ENCODE measurements around the gene PDIA4.
"Not testable (repeated sequence)": the region's sequence is repeated elsewhere in the genome, so short reads cannot be mapped to it uniquely, and the experiment has no call there.

Gene PDIA4

GRCh38 chr7:149053885-149054284 lies 25.6 kb upstream of the PDIA4 start:
- Mint-ChIP-seq H3K36me3 (ENCODE audit: low read depth) (no peaks in the 10 kb centered on the region), H3K9me3 (no peaks in the 10 kb centered on the region), H3K27ac (no peak overlapping the region), H3K4me3 (no peak overlapping the region), H3K27me3 (no peaks in the 10 kb centered on the region), H3K4me1 (ENCODE audit: low read depth) (no peaks in the 10 kb centered on the region)
- no peak for DNase-seq

DNA sequence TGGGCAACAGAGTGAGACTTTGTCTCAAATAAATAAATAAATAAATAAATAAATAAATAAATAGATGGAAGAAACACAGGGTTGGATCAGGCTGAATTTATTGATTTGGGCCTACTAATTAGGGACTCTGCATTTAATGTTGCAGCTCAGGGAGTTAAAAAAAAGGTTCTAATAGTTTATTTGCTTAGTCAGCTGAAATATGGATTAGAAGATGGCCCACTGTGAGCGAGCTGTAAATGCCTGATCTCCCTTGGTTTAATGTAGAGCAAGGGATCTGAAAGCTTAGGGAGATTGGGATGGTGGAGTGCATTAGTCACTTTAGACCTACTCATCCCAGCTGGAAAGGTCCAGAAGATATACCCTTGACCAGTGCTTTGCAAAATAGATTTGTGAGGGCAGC lies 25.1 kb upstream of the PDIA4 start:
- Mint-ChIP-seq H3K27ac (no peak overlapping the region), H3K36me3 (ENCODE audit: low read depth) (no peaks in the 10 kb centered on the region), H3K9me3 (no peaks in the 10 kb centered on the region), H3K4me3 (no peak overlapping the region), H3K27me3 (no peaks in the 10 kb centered on the region), H3K4me1 (ENCODE audit: low read depth) (no peaks in the 10 kb centered on the region)
- no peak for DNase-seq

GRCh38 chr7:149050941-149051340 lies 22.6 kb upstream of the PDIA4 start:
- DNase-seq, result no peak
- Mint-ChIP-seq H3K27me3 (no peaks in the 10 kb centered on the region), H3K9me3 (no peaks in the 10 kb centered on the region), H3K27ac (no peak overlapping the region), H3K36me3 (ENCODE audit: low read depth) (no peaks in the 10 kb centered on the region), H3K4me1 (ENCODE audit: low read depth) (no peaks in the 10 kb centered on the region), H3K4me3 (no peak overlapping the region)

DNA sequence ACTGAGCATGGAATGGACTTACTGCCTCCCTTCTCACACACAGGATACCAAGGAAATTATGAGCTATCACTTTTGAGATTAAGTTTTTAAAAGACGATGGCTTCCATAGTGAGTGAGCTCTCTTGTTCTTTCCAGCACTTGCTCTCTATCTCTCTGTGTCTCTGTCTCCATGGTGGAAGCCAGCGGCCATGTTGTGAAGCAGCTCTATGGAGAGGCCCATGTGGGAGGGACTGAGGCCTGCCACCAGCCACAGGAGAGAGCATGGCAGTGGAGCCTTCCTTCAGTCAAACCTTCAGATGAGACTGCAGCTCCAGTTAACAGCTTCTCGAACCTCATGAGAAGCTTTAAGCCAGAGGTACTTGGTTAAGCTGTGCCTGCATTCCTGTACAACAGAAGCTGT lies 20.5 kb upstream of the PDIA4 start:
- no peak for DNase-seq
- H3K27ac Mint-ChIP-seq, result no peak overlapping the region
- no peaks in the 10 kb centered on the region for H3K36me3 Mint-ChIP-seq (ENCODE audit: low read depth)
- H3K4me1 Mint-ChIP-seq (ENCODE audit: low read depth), result peaks cover 2% of the 10 kb centered on the region
- no peak overlapping the region for H3K4me3 Mint-ChIP-seq
- no peaks in the 10 kb centered on the region for H3K9me3 Mint-ChIP-seq
- no peaks in the 10 kb centered on the region for H3K27me3 Mint-ChIP-seq

DNA sequence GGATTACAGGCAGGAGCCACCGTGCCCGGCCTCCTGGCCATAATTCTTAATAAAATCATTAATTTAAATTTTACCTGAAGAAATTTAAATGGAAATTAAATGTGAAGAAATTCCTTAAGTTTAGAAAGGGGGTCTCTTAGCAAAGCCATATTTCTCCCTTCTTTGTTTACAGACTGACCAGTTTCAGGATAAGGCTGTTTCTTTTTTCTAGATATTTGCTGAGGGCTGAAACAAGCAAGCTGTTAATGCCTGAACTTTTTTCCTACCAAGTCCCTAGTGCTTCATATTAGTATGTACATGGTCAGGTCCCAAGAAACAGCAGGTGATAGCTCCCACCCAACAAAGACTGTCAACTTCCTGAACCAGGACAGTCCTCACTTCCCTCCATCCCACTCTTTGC lies 18.1 kb upstream of the PDIA4 start:
- Mint-ChIP-seq H3K4me3 (no peak overlapping the region), H3K36me3 (ENCODE audit: low read depth) (no peaks in the 10 kb centered on the region), H3K9me3 (no peaks in the 10 kb centered on the region), H3K27ac (no peak overlapping the region), H3K4me1 (ENCODE audit: low read depth) (peaks cover 2% of the 10 kb centered on the region), H3K27me3 (no peaks in the 10 kb centered on the region)
- DNase-seq, result no peak

DNA sequence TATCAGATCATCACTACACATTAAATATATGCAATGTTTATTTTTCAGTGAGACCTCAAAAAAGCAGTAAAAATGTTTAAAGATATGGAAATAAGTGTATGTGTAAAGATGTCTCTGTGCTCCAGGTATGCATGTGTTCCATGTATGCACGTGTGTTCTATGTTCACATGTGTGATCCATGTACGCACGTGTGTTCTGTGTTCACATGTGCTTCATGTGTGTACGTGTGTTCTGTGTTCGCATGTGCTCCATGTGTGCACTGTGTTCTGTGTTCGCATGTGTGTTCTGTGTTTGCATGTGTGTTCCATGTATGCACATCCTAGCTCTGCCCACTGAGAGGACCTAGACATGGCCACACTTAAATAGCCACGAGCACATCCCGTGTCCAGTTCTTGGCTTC lies 15.6 kb upstream of the PDIA4 start:
- H3K9me3 Mint-ChIP-seq, result no peaks in the 10 kb centered on the region
- peaks cover 2% of the 10 kb centered on the region for H3K4me1 Mint-ChIP-seq (ENCODE audit: low read depth)
- H3K36me3 Mint-ChIP-seq (ENCODE audit: low read depth), result no peaks in the 10 kb centered on the region
- no peak overlapping the region for H3K4me3 Mint-ChIP-seq
- H3K27ac Mint-ChIP-seq, result no peak overlapping the region
- H3K27me3 Mint-ChIP-seq, result no peaks in the 10 kb centered on the region
- no peak for DNase-seq

GRCh38 chr7:149041350-149041749 lies 13.0 kb upstream of the PDIA4 start:
- H3K4me3 Mint-ChIP-seq, result no peak overlapping the region
- peaks cover 8% of the 10 kb centered on the region for H3K4me1 Mint-ChIP-seq (ENCODE audit: low read depth)
- peaks cover 2% of the 10 kb centered on the region for H3K27me3 Mint-ChIP-seq
- H3K36me3 Mint-ChIP-seq (ENCODE audit: low read depth), result no peaks in the 10 kb centered on the region
- H3K27ac Mint-ChIP-seq, result no peak overlapping the region
- peaks cover 5% of the 10 kb centered on the region for H3K9me3 Mint-ChIP-seq
- no peak for DNase-seq

- not testable (repeated sequence) for H3K9me3 Mint-ChIP-seq; H3K27ac Mint-ChIP-seq; H3K4me3 Mint-ChIP-seq; DNase-seq; H3K4me1 Mint-ChIP-seq (ENCODE audit: low read depth); H3K36me3 Mint-ChIP-seq (ENCODE audit: low read depth); H3K27me3 Mint-ChIP-seq
Measured at GRCh38 chr7:149038641-149039040, 10.3 kb upstream of the PDIA4 start.

- DNase-seq, result no peak
- H3K27me3 Mint-ChIP-seq, result peaks cover 2% of the 10 kb centered on the region
- H3K27ac Mint-ChIP-seq, result no peak overlapping the region
- H3K36me3 Mint-ChIP-seq (ENCODE audit: low read depth), result no peaks in the 10 kb centered on the region
- peaks cover 6% of the 10 kb centered on the region for H3K4me1 Mint-ChIP-seq (ENCODE audit: low read depth)
- no peak overlapping the region for H3K4me3 Mint-ChIP-seq
- H3K9me3 Mint-ChIP-seq, result peaks cover 8% of the 10 kb centered on the region
Measured at GRCh38 chr7:149036676-149037075, 8.4 kb upstream of the PDIA4 start.

GRCh38 chr7:149031353-149031910 lies 3.1 kb upstream of the PDIA4 start:
- DNase-seq, result no peak
- peaks cover 20% of the 10 kb centered on the region for H3K36me3 Mint-ChIP-seq (ENCODE audit: low read depth)
- peaks cover 17% of the 10 kb centered on the region for H3K4me1 Mint-ChIP-seq (ENCODE audit: low read depth)
- no peak overlapping the region for H3K27ac Mint-ChIP-seq
- peaks cover 3% of the 10 kb centered on the region for H3K9me3 Mint-ChIP-seq
- no peak overlapping the region for H3K4me3 Mint-ChIP-seq
- no peaks in the 10 kb centered on the region for H3K27me3 Mint-ChIP-seq

GRCh38 chr7:149030439-149030838 lies 2.1 kb upstream of the PDIA4 start:
- Mint-ChIP-seq H3K4me1 (ENCODE audit: low read depth) (peaks cover 27% of the 10 kb centered on the region), H3K36me3 (ENCODE audit: low read depth) (peaks cover 29% of the 10 kb centered on the region)
- not testable (repeated sequence) for H3K27me3 Mint-ChIP-seq, H3K27ac Mint-ChIP-seq, H3K9me3 Mint-ChIP-seq, H3K4me3 Mint-ChIP-seq, DNase-seq

GRCh38 chr7:149027611-149028345 lies 527 bp downstream of the PDIA4 start:
- peaks cover 51% of the 10 kb centered on the region for H3K36me3 Mint-ChIP-seq (ENCODE audit: low read depth)
- peak overlapping the region; percentile 98 for H3K4me3 Mint-ChIP-seq
- no peaks in the 10 kb centered on the region for H3K27me3 Mint-ChIP-seq
- H3K9me3 Mint-ChIP-seq, result no peaks in the 10 kb centered on the region
- no peak for DNase-seq
- peak overlapping the region; percentile 95 for H3K27ac Mint-ChIP-seq
- H3K4me1 Mint-ChIP-seq (ENCODE audit: low read depth), result peaks cover 47% of the 10 kb centered on the region

DNA sequence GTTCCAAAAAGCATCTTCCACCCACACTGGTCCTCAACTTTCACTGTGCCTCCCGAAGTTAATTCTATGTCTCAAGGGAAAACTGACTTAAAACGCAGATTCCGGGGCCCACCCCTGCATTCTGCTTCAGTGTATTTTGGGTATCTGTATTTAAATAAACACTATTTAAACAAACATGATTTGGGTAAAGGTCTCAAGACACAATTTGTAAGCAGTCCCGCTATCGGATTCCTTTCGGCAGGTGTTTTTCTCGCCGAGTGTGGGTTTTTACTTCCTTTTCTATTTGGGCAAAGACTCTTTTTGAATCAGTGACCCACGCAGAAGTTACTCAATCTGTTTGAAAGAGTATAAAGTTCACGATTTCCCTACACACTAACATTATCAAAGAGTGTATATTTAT lies 1.2 kb downstream of the PDIA4 start:
- peaks cover 52% of the 10 kb centered on the region for H3K4me1 Mint-ChIP-seq (ENCODE audit: low read depth)
- no peaks in the 10 kb centered on the region for H3K9me3 Mint-ChIP-seq
- peak overlapping the region; percentile 98 for H3K4me3 Mint-ChIP-seq
- H3K27me3 Mint-ChIP-seq, result no peaks in the 10 kb centered on the region
- no peak for DNase-seq
- peaks cover 57% of the 10 kb centered on the region for H3K36me3 Mint-ChIP-seq (ENCODE audit: low read depth)
- peak overlapping the region; percentile 95 for H3K27ac Mint-ChIP-seq

- Mint-ChIP-seq H3K27ac (peak overlapping the region; percentile 64), H3K4me3 (no peak overlapping the region), H3K4me1 (ENCODE audit: low read depth) (peaks cover 50% of the 10 kb centered on the region), H3K36me3 (ENCODE audit: low read depth) (peaks cover 83% of the 10 kb centered on the region), H3K27me3 (no peaks in the 10 kb centered on the region), H3K9me3 (no peaks in the 10 kb centered on the region)
- no peak for DNase-seq
Measured at GRCh38 chr7:149023662-149024061, 4.6 kb downstream of the PDIA4 start.

- no peak overlapping the region for H3K4me3 Mint-ChIP-seq
- H3K4me1 Mint-ChIP-seq (ENCODE audit: low read depth), result peaks cover 50% of the 10 kb centered on the region
Measured at GRCh38 chr7:149022756-149023360, 5.4 kb downstream of the PDIA4 start.

More at GRCh38 chr7:149022756-149023360, 5.4 kb downstream of the PDIA4 start:
- no peaks in the 10 kb centered on the region for H3K9me3 Mint-ChIP-seq
- H3K36me3 Mint-ChIP-seq (ENCODE audit: low read depth), result peaks cover 87% of the 10 kb centered on the region
- no peaks in the 10 kb centered on the region for H3K27me3 Mint-ChIP-seq
- DNase-seq, result no peak
- H3K27ac Mint-ChIP-seq, result peak overlapping the region; percentile 42

All from activated T-cell treated with anti-CD3 and anti-CD28 coated beads, Interleukin-2, amount 50 U/mL, for 24 hours (primary cell).